Cortex of kidney (tissue), 1 donor: ENCODE data around the gene FAM83F.
"Not testable (repeated sequence)": the region's sequence is repeated elsewhere in the genome, so short reads cannot be mapped to it uniquely, and the experiment has no call there.

ENCODE experiments used
- DNase-seq: peaks from one replicate; lab custom pipeline; 2025; lab: John Stamatoyannopoulos, UW

FAM83F gene

GRCh38 chr22:39966470-39966869 lies 28.3 kb upstream of the FAM83F start:
- DNase-seq = no peak

- DNase-seq = no peak
Observed at GRCh38 chr22:39967103-39967829, 27.5 kb upstream of the FAM83F start.

- DNase-seq = no peak
Observed at GRCh38 chr22:39967996-39968972, 26.5 kb upstream of the FAM83F start.

GRCh38 chr22:39970742-39971141 lies 24.0 kb upstream of the FAM83F start:
- no peak for DNase-seq

DNA sequence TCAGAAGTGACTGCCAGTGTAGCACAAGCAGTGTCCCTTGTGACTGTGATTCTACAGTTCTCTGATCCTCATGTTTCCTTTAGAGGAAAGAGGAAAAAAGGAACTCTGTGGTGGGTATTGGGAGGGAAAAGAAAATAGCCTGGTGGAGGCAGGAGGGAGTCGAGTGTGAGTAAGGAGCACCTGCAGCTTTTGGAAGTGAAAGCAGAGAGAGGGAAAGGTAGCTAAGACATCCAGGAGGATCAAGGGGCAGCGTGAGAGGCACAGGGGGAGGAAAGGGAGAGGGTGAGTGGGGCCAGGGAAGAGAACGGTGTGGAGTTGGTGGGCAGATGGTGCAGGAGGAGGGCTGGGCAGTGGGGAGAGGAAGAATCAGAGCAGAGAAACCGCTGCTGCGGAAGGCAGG lies 22.1 kb upstream of the FAM83F start:
- DNase-seq = no peak

DNA sequence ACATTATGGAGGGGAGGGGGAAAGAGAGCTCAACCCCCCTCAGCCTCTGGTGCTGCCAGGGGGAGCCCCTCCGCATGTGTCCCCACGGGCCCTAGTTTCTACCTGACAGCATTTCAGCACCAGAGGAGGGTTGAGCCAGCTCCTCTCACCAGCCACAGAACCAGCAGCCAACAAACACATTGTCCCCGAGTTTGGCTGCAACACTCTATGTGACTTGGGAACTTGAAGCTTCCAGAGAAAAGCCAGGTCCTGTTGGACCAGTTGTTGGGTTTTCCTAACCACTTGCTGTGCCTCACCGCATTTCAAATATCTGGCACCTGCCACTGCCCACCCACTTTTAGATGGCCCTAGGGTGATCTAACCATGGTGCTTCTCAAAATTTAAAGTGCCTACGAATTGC lies 21.1 kb upstream of the FAM83F start:
- no peak for DNase-seq

DNA sequence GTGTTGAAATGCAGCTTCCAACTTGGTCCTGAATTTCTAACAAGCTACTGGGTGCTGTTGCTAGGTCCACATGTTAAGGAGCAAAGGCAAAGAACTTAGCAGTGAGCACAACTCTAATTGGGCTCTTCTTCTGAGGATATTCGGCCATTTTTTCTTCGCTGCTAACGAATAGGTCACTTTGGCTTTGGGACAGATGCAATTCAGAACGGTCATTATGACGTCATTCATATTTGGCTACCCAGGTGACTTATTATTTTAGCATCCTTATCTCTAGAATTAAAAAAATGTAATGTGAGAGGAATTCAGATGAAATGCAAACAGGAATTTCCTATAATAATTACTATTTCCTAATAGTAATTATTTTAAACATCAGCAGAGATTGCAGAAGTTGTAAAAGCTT lies 20.7 kb upstream of the FAM83F start:
- DNase-seq = no peak

DNA sequence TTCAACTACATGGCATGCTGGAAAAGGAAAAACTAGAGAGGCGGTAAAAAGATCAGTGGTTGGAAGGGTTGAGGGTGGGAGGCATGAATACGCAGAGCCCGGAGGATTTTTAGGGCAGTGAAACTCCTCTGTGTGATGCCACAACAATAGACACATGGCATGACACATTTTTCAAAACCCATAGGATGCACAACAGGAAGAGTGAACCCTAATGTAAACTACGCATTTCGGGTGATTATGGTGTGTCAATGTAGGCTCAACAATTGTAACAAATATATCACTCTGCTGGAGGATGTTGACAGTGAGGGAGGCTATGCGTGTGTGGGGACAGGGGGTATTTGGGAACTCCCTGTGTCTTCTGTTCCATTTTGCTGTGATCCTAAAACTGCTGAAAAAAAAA lies 15.7 kb upstream of the FAM83F start:
- DNase-seq = no peak

DNA sequence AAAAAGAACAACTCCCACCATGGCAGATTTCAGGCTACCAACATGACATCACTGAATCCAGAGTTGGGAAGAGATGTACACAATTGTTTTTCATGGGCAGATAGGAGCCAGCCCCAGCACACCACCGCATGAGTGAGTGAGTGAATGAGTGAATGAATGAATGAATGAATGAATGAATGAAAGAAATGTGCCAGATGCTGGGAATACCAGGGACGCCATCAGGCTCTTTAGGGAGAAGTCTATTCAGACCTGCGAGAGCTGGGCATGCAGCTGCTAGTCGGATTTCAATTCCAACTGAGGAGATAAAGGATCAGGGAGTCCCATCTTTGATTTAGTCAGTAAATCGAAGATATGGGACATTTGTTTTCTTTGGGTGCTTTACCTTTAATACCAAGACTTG lies 15.3 kb upstream of the FAM83F start:
- no peak for DNase-seq

- DNase-seq = no peak
Observed at GRCh38 chr22:39980596-39980995, 14.2 kb upstream of the FAM83F start.

DNA sequence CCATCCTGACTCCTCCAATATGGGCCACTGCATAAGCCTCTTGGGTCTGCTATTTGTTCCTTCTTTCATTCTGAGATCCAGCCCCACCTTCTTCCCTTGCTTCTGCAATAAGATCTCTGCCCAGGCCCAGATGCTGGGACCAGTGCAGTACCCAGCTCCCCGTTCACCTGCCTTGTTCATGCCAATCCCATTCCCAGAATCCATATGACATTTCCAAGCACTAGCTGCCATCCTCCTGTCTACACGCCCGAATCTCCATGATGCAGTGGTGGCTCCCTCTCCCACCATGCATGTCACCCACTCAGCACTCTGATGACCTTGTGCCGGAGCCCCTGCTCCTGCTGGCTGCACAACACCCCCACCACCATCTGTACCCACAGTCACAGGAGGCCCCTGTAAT lies 11.4 kb upstream of the FAM83F start:
- no peak for DNase-seq

DNA sequence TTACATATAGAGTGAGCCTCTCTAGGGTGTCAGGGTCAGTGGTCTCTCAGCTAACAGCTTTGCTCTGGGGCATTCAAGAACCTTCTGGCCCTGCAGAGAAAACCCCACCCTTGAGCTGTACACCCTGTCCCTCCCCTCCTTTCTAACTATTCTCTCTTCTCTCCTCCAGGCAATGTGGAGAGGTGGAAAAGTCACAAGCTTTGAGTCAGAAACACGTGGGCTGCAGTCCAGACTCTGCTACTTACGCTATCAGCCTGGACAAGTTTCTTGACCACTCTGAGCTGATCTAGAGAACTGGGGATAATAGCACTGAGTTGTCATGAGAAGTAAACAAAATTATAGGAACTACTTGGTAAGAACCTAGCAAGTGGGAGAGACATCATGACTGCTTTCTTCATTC lies 10.7 kb upstream of the FAM83F start:
- DNase-seq = no peak

GRCh38 chr22:39984746-39985145 lies 10.0 kb upstream of the FAM83F start:
- no peak for DNase-seq

DNA sequence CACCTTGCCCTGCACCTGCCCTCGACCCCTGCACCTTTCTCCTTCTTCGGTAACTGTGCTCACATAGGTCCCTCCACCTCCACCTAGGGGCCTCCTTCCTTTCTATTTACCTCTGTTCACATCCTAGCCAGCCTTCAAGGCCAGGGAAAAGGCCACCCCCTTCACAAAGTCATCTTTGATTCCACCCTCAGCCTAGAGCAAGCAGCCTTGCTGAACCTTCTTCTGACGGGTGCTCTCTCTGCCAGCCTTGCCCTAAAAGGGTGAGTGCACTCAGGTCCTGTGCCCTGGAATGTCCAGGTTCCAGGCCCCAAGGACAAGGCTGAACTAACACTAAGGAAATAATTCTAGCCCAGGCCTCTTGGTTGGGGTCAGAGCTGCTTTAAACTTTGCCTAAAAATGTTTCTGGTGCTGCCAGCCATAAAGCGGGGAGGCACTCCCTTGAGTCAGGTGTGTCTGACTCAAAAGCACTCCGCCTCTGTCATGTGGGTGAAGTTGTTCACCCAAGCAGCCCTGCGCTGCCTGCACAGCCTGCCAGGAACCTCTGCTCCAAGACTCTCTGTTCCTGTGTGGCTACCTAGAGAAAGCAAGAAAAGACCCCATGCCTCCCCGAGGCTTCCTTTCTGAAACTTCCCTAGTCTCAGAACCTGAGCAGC lies 9.2 kb upstream of the FAM83F start:
- DNase-seq = no peak

DNA sequence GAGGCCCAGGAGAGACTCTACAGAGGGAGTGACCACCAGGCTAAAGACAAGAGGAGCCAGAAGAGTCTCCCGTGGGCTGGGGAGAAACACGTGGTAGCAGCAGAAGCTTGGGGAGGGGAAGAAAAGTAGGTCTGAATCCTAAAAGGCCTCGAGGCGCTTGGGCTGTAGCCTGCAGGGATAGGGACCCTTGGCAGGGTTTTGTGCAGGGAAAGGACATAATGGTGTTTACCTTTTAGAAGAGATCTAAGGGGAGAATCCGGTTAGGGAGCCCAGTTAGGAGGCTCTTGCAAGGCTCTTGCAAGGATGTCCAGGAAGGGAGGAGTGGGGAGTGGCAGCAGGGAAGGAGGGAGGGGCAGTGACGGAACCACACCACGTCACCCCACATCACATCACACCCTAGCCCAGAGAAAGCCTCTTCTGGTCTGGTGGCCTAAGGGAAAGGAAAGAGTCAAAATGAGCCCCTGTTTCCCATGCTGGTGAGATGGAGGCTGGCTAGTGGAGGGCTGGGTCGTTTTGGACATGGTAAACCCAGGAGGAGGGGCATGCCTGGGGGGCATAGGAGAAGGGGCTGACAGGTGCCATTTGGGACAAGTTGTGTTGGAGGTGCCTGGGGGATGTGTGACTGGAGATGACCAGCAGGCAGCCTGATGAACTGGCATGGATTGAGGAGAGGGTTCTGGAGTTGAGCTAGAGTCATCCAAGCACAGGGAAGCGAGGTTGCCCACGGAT lies 6.2 kb upstream of the FAM83F start:
- DNase-seq = no peak

GRCh38 chr22:39989633-39990032 lies 5.1 kb upstream of the FAM83F start:
- no peak for DNase-seq

GRCh38 chr22:39990686-39991085 lies 4.1 kb upstream of the FAM83F start:
- no peak for DNase-seq

- DNase-seq = no peak
Observed at GRCh38 chr22:39991159-39991860, 3.4 kb upstream of the FAM83F start.

- DNase-seq = no peak
Observed at GRCh38 chr22:39992088-39992826, 2.5 kb upstream of the FAM83F start.

GRCh38 chr22:39992894-39993293 lies 1.9 kb upstream of the FAM83F start:
- DNase-seq = not testable (repeated sequence)
